Breast epithelium (tissue), 3 donors: ENCODE measurements around the gene SCARB1.

ENCODE experiments used
- CTCF ChIP-seq, 3 donors: fragments of 450-650 bp; IDR thresholded peaks; one replicate each; pipeline ENCODE4 v1.5.1; 2016 to 2017; ENCODE audit warnings: antibody characterized with exemption in 3 of 3, mild to moderate bottlenecking in 3 of 3, moderate library complexity in 3 of 3
- POLR2A ChIP-seq: fragments of 450-650 bp; IDR thresholded peaks from one replicate; pipeline ENCODE4 v1.6.1; 2016; ENCODE audit warnings: antibody characterized with exemption, mild to moderate bottlenecking, moderate library complexity
- POLR2AphosphoS5 ChIP-seq, 3 donors: sonication (generic); formaldehyde crosslinking; IDR thresholded peaks; one replicate each; pipeline ENCODE4 v1.6.1; 2017; ENCODE audit warnings: antibody characterized with exemption in 3 of 3

- TF ChIP-seq CTCF (IDR thresholded peaks at IDR 0.05) (no peak), POLR2A (no peak), POLR2AphosphoS5 (IDR thresholded peaks at IDR 0.05) (no peak)
These were observed 55.4 kb downstream of the SCARB1 start for GRCh38 chr12:124808272-124808671.
